Gastrocnemius medialis (tissue), 4 donors: ENCODE results near the gene FAM3A. TPM values are rescaled to one million over a fixed set of nuclear protein-coding genes. Genes with fewer than 3 reads are reported as not detected.

ENCODE experiments used
- ATAC-seq, 2 donors: fragments of 150-250 bp; one replicate each; pipeline ENCODE4 v1.9.1; 2016
- DNase-seq, 2 donors: peaks; one replicate each; pipeline ENCODE4 v3.0.0-alpha.2; 2019
- H3K27ac ChIP-seq, 4 donors: fragments of 200-600 bp; sonication (generic); 1 replicate in 1 of 4; 2 replicates in 3 of 4; pipeline ENCODE4 v1.5.1; 2016 to 2018; ENCODE audit warnings: mild to moderate bottlenecking in 2 of 4, moderate library complexity in 1 of 4
- H3K27me3 ChIP-seq, 3 donors: fragments of 200-600 bp; sonication (generic) in 2 of 3; 1 replicate in 1 of 3; 2 replicates in 2 of 3; pipeline versions ENCODE4 v1.5.1 to v1.6.0; 2016 to 2019; ENCODE audit warnings: mild to moderate bottlenecking in 1 of 3, moderate library complexity in 1 of 3
- H3K36me3 ChIP-seq, 2 donors: fragments of 200-600 bp; sonication (generic) in 1 of 2; one replicate each; pipeline ENCODE4 v1.5.1; 2017 to 2018
- H3K4me1 ChIP-seq, 2 donors: fragments of 200-600 bp; sonication (generic) in 1 of 2; one replicate each; pipeline ENCODE4 v1.5.1; 2016 to 2017; ENCODE audit warnings: mild to moderate bottlenecking in 2 of 2
- H3K4me3 ChIP-seq, 4 donors: fragments of 200-600 bp; sonication (generic) in 3 of 4; 1 replicate in 1 of 4; 2 replicates in 3 of 4; pipeline ENCODE4 v1.5.1; 2016 to 2019; ENCODE audit warnings: mild to moderate bottlenecking in 2 of 4
- H3K9me3 ChIP-seq, 3 donors: fragments of 200-600 bp; sonication (generic) in 2 of 3; 1 replicate in 1 of 3; 2 replicates in 2 of 3; pipeline ENCODE4 v1.5.1; 2016 to 2019
- POLR2A ChIP-seq, 2 donors: fragments of 450-650 bp; IDR thresholded peaks; one replicate each; pipeline ENCODE4 v1.6.1; 2017; ENCODE audit warnings: antibody characterized with exemption in 2 of 2, mild to moderate bottlenecking in 2 of 2, moderate library complexity in 2 of 2
- in situ Hi-C, 4 donors: fragments of 200-750 bp; cut with MboI; loops; one replicate each; pipeline versions ENCODE4 v1.15.0 to v1.8.0; 2017; ENCODE audit warnings: low sequenced_read_pairs in 4 of 4
- intact Hi-C: fragments of 100-400 bp; cut with DNase I; formaldehyde crosslinking; loops from one replicate; pipeline ENCODE4 v1.15.1; 2023; ENCODE audit warnings: low total_unique reads
- total RNA-seq, 4 donors: library from RNA; depleted of rRNA; stranded (reverse); fragments of >200 nt; gene quantifications; one replicate each; pipeline versions ENCODE4 v1.1.0 to v1.2.3, GENCODE V29; 2016
- TF ChIP-seq, protein P1 (sequence below), 5 experiments: fragments of 450-650 bp in 3 of 5; fragments of 200-600 bp in 2 of 5; sonication (generic) in 2 of 5; IDR thresholded peaks in 4 of 5; conservative IDR thresholded peaks in 1 of 5; 1 replicate in 4 of 5; 2 replicates in 1 of 5; pipeline ENCODE4 v1.5.1; 2016 to 2019; ENCODE audit warnings: antibody characterized with exemption in 5 of 5, mild to moderate bottlenecking in 3 of 5, moderate library complexity in 3 of 5

FAM3A gene
- total RNA-seq, 4 donors from 2014 or later = 28.3 to 44.5 (median 37.8) TPM

DNA sequence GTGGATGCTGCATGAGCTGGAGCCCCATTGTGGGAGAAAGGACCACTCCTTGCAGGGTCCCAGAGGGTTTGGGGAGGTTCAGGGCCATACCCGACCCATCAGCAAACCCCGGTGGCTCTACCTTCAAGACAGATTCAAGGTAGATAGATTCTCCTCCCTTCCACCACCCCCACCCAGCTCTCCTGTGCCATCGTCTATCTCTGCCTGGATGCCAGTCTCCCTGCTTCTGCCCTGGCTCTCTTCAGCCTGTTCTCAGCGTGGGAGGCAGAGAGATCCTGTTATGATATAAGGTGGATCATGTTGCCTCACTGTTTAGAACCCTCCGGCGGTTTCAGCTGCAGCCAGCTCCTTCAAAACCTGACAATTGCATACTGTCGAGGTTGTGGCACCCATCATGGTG, 42.3 kb downstream of the FAM3A start:
- no peak overlapping the region for H3K27ac ChIP-seq
- H3K4me3 ChIP-seq = no peak overlapping the region
- DNase-seq (no peak), ATAC-seq (no peak)
- no peaks in the 10 kb centered on the region for H3K27me3 ChIP-seq
- H3K4me1 ChIP-seq = peaks cover 0 to 6% of the 10 kb centered on the region in 2 donors
- no peaks in the 10 kb centered on the region for H3K9me3 ChIP-seq
- H3K36me3 ChIP-seq = no peaks in the 10 kb centered on the region
- TF ChIP-seq, protein P1, sequence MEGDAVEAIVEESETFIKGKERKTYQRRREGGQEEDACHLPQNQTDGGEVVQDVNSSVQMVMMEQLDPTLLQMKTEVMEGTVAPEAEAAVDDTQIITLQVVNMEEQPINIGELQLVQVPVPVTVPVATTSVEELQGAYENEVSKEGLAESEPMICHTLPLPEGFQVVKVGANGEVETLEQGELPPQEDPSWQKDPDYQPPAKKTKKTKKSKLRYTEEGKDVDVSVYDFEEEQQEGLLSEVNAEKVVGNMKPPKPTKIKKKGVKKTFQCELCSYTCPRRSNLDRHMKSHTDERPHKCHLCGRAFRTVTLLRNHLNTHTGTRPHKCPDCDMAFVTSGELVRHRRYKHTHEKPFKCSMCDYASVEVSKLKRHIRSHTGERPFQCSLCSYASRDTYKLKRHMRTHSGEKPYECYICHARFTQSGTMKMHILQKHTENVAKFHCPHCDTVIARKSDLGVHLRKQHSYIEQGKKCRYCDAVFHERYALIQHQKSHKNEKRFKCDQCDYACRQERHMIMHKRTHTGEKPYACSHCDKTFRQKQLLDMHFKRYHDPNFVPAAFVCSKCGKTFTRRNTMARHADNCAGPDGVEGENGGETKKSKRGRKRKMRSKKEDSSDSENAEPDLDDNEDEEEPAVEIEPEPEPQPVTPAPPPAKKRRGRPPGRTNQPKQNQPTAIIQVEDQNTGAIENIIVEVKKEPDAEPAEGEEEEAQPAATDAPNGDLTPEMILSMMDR (IDR thresholded peaks at IDR 0.05 in 4 of 5, conservative IDR thresholded peaks at IDR 0.05 in 1 of 5) = no peak
- no peak for TF ChIP-seq POLR2A (IDR thresholded peaks at IDR 0.05)
- in situ Hi-C loops = no loop called here
- intact Hi-C loops = no loop called here

DNA sequence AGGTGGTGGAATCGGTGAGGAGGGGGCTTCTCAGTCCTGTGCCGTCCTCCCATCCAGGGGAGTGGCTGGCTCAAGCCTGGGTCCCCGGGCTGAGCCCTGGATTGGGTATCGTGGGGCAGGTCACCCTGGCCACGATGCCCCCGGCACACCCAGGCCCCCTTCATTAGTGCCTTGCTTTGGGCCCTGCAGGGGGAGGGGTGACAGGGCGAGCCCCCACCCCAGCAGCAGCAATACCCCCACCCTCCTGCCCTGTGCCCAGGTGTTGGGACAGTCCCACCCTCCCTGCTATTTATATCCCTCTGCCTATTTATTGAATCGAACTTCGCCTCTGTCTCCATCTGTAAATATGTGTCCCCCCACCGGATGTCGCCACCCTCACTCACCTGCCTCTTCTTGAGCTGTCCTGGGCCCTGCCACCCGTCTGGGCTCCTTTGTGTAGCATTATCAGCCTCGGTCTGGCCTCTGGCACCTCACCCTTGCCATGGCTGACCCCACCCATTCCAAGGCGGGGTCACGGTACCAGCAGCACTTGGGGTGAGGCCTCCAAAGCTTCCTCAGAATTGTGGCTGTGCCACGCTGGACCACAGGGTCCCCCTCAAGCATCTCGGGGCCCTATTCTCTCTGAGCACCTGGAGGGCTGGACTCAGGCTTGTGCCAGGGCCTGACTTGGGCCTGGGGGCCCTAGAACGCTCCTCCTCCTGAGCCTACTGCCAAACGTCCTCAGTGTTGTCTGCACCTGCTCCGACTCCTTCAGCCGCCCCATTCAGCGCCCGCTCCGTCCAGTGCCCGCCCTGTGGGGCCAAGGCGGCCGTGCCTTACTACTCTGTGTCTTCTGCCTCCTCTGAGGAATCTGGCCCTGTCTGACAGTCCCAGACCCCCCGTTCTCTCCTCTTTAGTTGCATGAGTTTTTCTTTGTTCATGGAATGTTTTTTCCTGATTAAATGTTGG, 43.1 kb downstream of the FAM3A start:
- Histone ChIP-seq H3K36me3 (no peaks in the 10 kb centered on the region), H3K9me3 (no peaks in the 10 kb centered on the region), H3K27ac (no peak overlapping the region), H3K4me3 (no peak overlapping the region), H3K4me1 (peaks cover 0 to under 1% of the 10 kb centered on the region in 2 donors), H3K27me3 (no peaks in the 10 kb centered on the region)
- in situ Hi-C loops = no loop called here
- intact Hi-C loops = no loop called here
- TF ChIP-seq, protein P1 (IDR thresholded peaks at IDR 0.05 in 4 of 5, conservative IDR thresholded peaks at IDR 0.05 in 1 of 5) = no peak
- no peak for TF ChIP-seq POLR2A (IDR thresholded peaks at IDR 0.05)
- DNase-seq (no peak), ATAC-seq (no peak)

DNA sequence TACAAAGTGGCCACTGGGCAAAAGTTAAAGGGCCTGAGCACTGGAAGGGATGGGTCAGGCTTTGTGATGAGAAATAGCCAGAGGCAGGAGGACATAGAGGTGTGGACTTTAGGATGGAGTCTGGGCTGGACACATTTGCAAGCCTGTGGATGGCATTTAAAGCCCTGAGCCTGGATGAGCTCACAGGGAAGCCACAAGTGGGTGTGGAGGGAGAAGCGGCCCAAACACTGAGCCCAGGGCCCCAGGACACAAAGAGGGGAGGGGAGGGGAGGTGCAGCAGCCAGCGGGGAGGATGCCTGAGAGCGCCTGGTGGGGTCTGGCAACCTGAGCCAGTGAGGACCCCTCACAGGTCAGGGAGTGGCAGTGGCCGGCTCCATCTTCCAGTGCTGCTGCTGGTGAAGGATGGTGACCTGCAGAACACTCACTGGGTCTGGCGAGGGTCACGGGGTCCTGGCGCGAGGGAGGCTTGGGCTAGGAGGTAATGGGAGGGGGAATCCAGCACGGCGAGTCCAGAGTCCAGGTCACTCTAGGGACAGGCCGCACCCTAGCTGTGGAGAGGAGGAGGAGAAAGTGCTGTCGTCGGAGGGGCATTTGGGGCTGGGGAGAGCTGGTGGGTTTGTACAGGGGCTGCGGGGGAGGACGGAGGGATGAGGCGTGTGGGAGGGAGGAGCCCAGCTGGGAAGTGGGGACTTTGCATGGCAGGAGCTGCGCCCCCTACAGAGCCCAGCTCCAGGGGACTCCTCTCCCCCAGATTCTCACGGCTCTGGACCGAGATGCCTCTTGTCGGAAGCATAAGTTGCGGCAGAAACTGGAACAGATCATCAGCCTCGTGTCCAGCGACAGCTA, 44.0 kb downstream of the FAM3A start:
- DNase-seq = no peak
- Histone ChIP-seq H3K4me3 (no peak overlapping the region), H3K36me3 (no peaks in the 10 kb centered on the region), H3K9me3 (no peaks in the 10 kb centered on the region), H3K4me1 (no peaks in the 10 kb centered on the region), H3K27ac (no peak overlapping the region), H3K27me3 (no peaks in the 10 kb centered on the region)
- no peak for ATAC-seq
- no peak for TF ChIP-seq POLR2A (IDR thresholded peaks at IDR 0.05)
- TF ChIP-seq, protein P1 (IDR thresholded peaks at IDR 0.05 in 4 of 5, conservative IDR thresholded peaks at IDR 0.05 in 1 of 5) = no peak
- in situ Hi-C loops (no loop called here), intact Hi-C loops (no loop called here)

DNA sequence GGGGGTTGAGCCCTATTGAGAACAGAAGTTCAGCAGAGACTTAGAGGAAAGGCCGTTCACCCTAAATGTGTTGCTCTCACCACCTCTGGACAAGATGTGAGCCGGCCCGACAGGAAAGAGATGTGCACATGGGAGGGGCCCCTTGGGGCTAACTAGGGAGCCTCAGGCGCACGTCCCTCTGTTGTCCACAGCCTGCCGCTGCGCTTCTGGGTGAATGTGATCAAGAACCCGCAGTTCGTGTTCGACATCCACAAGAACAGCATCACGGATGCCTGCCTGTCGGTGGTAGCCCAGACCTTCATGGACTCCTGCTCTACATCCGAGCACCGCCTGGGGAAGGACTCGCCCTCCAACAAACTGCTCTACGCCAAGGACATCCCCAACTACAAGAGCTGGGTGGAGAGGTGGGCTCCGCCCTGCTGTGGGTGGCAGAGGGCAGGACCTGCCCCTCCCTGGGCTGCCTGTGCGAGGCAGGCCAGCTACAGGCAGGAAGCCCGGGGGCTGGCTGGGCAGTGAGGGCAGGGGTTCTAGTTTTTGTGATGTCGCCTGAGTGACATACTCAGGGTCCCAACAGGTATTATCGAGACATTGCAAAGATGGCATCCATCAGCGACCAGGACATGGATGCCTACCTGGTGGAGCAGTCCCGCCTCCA, 45.0 kb downstream of the FAM3A start:
- Histone ChIP-seq H3K27me3 (no peaks in the 10 kb centered on the region), H3K27ac (no peak overlapping the region), H3K4me1 (no peaks in the 10 kb centered on the region), H3K36me3 (no peaks in the 10 kb centered on the region), H3K4me3 (no peak overlapping the region), H3K9me3 (no peaks in the 10 kb centered on the region)
- DNase-seq (no peak), ATAC-seq (no peak)
- intact Hi-C loops = no loop called here
- TF ChIP-seq, protein P1 (IDR thresholded peaks at IDR 0.05 in 4 of 5, conservative IDR thresholded peaks at IDR 0.05 in 1 of 5) = no peak
- no peak for TF ChIP-seq POLR2A (IDR thresholded peaks at IDR 0.05)
- in situ Hi-C loops = no loop called here
